Limb (tissue), 2 donors: Measurements from ENCODE around the gene MRAS.

Source experiments
- DNase-seq, 2 donors: peaks; one replicate each; pipeline ENCODE4 v3.0.0-alpha.2; 2016; ENCODE audit errors: extremely low spot score in 2 of 2

The MRAS gene

DNA sequence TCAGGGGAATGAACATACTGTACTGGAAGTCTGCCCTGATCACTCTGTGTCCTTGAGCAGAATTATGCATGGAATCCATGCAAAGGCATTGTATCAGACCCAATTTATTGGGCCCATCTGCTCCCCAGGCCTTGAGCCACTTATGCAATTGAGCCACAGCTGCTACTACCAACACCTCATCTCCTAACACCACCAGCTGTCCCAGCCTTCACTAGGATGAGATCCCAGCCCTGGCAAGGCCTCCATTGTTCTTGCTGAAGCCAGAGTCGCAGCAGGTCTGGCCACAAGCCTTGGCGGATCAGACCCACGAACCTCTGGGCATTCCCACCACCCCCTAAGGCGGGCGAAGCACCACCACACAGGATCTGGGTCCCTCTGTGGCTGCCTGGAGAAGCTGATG is 9.6 kb upstream of the MRAS start:
- no peak for DNase-seq

DNA sequence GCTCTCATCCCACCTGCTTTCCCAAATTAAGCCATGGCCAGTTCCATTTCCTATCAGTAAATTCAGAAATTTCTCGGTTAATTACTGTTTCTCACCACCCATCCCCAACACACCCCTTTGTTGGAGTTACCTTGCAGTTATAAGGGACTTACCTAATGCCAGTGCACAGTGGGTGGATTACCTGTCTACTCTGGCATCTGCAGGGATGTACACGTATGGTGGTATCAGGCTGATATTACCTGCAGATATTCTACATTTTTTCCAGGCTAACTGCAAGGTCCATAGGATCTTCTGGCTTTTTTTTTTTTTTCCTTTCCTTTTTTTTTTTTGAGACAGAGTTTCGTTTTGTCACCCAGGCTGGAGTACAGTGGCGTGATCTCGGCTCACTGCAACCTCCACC is 7.9 kb upstream of the MRAS start:
- no peak for DNase-seq

DNA sequence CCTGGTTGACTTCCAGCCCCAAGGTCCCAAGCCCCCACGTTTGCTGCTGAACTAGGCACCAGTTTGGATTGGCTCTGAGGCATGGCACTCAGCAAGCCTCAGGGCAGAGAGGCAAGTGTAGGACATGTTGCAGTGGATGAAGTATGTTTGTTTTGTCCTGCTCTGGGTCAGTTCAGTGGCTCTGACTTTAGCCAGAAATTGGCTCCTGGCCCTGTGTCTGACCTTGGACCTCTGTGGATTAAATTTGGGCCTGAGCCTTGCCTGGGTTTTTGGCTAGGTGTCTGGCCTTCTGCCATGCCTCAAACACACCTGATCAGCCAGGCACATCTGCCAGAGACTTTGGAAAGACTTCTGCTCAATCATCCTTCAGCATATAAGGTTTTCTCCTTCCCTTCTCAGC is 3.6 kb upstream of the MRAS start:
- DNase-seq = no peak

DNA sequence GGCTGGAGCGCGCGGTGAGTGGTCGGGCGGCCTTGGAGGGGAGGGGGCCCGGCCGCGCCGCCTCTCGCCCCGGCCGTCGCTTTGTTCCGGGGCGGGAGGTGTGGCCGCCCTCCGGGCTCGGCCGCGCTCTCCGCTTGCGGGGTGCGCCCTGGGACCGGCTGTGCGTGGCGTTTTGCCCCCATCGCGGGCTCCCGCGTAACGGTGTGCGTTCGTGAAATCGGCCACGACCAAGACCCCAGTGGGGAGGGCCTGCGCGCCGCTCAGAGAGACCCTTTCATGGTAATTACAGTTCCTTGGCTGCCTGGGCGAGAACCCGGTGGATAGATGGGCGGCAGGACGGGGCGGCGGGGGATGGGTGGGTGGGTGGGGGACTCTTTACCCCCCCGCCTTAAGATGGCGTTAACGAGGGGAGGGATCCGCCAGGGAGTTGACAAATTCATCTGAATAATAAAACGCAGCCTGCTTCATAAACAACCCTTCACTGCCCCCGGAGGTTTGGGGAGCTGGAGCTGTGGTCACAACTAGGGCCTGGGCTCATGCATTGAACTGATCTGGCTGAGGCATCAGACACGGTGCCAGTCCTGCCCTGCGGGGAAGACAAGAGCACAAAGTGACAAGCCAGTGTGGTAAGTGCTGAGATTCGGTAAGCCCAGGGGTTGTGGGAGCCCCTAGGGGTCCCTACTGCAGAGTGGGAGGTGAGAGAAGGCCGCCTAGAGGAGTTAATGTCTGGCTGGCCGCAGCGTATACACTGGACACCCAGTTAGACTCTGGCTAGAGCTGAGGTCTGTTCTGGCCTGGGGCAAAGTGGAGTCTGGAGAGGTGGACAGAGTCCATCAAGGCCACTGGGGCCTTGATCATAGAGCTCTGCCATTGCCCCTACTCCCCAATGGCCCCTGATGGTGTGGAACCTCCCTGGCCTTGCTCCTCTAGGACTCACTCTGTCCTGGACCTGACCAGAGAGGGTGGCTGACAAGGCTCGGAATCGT is 668 bp downstream of the MRAS start:
- no peak for DNase-seq

DNA sequence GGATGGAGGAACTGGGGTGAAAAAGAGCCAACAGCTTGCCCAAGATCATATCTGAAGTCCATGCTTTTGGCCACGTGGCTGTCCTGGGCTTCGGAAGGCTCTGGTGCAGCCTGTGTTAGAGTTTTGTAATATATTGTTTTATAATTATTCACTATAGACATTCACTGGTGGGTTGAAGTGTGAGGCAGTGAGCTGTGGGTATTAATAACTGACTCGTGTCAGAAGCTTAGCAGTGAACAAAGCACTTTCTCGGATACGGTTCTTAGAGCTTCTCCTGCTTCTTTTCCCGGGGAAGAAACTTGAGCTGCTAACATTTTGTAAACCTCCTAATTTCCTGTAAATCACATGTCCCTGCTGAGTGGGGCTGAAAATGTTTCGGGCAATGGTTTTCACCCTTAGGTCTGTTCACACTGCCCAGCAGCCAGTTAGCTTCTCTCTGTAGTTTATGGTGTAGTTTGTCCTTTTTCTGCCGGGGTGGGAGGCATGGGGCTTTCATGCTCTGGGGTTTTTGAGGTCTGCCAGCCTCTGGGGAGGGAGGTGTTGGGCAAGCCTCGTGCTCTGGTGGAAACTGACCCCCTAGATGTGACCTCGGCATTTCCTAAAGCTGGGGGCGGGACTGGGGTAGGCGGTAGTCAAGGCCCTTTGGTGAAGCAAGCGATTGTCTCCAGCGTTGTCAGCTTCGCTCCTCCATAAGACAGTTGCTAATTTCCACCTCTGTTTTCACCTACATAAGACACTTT is 1.7 kb downstream of the MRAS start:
- no peak for DNase-seq

DNA sequence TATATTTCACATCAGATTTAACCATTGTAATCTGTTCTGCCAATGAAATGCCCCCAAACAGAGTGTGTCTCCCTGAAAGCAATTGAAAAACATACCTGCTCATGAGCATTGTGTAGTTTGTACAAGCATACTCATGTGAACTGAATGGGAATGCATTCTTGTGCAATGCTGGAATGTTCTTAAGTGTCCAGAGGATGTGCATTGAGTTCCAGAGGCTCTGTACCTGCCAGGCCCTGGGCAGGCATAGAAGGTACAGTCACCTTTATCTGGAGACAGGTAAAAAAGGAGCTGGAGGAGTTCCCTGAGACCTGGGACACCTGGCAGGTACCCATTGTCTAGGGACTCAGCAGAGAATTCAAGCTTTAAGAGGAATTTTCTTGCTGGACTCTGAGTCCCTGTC is 2.8 kb downstream of the MRAS start:
- no peak for DNase-seq

DNA sequence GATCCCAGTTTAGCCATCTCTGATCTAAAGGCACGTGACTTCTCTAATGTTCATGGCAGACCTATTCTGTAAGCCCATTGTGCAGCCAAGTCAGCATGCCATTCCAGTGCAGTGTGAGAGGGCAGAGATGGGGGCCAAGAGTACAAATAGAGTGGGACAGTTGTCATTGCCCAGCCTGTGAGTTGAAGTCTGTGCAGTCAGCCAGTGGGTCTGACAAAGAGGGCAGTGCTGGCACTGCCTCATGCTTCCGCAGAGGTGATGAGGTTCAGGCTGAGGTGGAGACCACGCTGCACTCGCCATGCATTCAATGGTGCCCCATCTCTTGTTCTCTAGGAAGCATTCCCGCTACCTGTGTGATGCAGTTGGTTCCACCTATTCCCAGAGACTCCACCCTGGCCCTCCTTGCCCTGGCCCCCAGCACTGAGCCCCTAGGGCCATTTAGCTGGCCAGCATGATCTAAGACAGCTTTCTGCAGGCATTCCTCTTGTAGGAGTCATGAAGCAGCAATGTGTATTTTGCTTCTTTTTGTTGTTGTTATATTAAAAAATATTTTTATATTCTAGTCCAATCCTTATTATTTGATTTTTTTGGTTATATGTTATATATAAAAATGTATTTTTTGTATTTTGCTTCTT is 3.7 kb downstream of the MRAS start:
- no peak for DNase-seq

DNA sequence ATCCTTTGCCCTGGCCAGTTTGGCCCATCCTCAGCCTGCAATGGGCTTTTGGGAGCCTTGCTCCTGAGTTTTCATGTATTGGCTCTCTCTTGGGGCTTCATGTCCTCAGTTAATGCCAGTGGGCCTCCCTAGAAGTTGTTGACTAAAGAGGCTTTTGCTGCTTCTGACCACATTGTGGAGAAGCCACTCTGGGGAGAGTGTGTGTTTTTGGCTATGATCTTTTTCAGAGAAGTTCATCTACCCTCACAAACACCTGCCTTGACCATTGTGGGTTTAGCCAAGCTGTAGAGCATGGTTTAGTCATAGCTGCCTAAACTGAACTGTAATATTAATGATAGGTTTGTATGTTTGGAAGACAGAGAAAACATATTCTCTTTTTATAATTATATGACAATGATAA is 6.0 kb downstream of the MRAS start:
- DNase-seq = no peak

DNA sequence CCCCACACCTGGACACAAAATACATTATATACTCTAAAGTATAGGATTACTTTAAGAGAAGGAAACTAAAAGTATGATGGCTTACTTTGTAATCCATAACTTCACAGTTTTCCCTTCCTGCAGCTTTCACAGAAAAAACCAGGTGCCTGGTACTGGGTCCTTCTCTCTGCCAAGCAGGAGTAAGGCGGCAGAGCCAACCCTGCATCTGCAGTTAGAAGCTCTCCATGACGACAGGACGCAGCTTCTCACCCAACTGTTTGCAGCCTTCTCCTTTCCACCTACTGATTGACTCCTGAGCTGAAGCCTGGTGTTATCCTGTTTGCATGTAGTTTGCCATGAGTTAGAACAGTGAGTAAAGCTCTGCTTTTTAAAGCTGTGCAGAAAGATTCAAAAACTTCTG is 6.7 kb downstream of the MRAS start:
- DNase-seq = no peak

DNA sequence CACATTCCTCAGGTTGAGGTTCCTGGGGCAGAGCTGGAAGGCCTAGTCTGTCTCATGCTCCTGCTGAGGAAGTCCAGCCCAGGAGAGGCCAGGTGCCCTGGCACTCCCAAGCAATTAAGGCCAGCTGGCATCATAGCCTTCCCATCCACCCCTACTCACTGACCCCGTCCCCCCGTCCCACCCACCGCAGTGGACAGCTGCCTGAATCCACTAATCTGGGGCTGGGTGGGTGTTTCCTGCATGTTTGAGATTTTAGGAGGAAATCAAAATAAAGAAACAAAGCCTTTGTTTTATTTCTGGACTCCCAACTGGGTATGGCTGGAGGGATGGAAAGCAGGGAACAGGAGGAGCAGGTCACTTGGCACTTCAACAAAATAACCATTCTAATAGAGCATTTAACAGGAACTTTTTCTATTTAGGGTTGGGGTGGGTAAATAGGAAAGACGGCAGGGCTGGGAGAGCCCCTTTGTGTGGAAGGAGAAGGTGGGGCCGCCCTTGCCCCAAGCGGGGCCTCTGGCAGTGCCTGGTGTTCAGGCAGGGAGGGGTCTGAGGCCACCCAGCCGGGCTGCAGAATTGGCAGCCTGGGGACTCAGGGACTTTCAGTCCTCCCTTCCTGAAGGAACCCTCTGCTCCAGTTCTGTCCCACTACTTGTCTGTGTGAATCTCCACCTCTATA is 8.5 kb downstream of the MRAS start:
- no peak for DNase-seq

DNA sequence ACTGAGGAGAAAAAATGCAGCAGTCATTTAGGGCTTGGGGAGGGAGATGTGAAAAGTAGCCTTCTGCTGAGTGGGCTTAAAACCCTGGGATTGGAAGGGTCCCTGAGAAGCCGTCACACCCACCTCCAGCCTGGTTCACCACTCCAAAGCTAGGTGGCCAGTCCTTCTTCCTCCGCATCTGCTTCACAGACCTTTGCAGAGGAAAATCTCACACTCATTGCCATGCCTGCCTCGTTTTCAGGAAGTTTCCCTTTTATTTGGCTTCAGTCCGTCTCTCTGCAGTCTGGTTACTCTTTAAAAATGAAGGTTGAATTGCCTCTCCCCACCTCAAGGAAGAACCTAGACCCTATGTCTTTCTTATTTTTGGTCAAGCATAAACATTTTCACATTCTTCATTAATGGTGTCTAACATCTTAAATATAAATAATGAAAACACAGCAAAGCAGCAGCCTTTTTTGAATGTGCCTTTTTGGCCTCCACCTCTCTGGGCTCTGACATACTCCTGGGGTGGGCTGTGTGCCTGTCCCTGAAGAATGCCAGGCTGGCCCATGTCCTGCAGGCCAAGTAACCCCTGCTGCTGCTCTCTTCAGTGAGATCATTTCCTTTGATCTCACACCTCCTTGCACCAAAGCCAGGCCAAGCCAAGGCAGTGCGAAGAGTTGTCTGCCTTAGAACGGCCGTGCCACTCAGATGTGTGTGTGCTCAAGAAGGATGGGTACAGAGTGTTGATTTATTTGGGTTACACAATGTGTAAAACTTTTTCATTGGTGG is 11.0 kb downstream of the MRAS start:
- DNase-seq = no peak

DNA sequence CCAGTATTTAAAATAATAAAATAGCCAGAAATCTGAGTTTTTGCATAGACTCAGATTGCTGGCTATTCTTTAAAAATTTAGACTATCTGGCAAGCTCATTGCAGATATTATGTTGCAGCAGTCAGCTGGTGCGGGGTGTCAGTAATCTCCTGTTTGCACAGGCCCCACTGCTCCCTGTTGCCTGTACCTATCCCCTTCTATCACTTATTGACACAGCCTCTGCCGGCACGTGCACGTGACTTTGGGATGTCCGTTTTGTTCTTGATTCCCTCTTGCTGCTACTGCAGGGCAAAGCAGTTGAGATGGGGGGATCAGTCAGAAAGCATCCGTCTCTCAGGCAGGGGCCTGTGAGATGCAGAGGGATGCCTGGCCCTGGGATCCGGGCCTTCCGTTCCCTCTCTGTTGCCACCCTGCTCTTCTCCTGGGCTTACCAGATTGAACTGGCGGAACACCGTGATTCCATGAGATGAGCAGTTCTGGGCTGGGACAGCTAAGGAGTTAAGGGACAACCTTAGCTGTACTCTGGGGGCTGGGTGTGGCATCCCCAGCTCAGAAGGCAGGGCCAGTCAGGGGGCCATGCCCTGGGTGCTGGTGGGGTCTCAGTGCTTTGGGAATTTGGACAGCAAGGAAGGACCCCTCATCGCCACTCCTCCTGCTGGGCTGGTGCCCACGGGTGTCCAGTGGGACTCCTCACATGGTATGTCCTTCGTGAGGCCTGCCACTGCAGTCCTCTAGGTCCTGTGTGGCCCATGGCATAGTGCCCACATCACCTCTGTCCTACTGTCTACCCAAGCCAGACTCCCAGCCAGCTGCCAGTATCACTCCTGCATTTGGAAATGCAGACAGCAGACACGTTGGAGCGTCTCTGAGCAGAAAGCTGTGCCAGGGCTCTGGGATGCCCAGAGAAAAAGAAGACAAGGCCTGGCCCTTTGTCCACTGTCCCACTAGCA is 11.8 kb downstream of the MRAS start:
- DNase-seq = no peak

DNA sequence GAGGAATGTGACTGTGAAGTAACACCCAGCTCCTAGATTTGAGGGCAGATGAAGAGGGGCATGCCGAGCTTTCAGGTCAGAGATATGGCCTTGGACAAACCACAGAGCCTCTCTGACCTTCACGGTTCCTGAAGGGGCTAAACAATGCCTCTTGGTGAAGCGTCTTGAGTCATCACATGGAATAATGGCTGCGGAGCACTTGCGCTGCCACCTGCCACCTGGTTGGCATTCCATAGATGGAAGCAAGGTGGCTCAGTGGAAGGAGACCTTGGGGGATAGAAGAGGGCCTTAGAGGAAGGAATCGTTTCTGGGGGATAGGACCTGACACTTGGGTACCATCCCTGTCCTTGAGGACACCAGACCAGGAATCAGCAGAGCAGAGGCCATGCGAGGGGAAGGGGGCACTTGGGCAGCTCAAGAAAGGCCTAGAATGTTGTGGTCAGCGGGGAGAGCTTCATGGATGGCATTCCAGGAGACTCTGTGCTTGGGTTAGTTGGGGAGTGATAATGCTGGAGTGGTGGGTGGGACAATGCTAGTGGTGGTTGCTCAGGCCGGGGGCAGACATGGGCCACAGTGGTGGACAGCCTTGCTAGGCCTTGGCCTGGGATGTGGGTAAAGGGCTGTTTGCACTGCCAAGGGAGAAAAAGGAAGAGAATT is 12.6 kb downstream of the MRAS start:
- DNase-seq = no peak

DNA sequence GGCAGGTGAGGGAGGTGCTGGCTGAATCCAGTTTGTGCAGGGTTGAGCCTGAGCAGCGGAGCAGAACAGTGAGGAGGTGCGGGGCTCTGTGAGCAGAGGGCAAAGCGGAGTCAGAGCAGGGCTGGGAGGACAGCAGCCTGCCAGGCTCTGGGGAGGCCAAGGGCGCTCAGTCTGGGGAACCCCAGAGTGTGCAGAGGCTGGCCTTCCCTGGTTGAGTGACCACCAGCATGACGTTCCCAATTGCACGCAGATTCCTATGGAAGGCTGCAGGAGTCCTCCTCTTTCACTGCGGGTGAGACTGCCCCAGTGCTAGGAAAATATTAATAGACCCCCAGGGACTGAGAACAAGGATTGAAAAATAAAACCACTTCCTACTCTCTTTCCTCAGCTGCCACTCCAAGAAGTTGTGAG is 13.2 kb downstream of the MRAS start:
- DNase-seq = no peak

DNA sequence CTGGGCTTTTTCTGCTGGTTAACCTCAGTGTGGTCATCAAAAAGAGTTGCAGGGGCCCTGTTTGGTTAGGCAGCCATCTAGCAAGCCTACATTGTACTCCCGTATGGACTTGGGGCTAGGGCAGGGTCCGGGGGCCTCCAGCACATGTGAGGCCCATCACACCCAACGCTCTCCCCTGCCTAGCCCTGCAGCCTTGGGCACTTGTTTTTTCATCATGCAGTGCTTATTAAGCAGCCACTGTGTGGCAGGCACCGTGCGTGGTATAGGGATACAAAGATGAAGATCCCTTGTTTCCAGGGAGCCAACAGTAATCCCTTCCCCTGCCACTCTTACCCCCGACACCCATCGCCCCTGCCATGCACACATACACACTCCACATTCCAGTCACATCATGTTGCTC is 14.2 kb downstream of the MRAS start:
- no peak for DNase-seq

DNA sequence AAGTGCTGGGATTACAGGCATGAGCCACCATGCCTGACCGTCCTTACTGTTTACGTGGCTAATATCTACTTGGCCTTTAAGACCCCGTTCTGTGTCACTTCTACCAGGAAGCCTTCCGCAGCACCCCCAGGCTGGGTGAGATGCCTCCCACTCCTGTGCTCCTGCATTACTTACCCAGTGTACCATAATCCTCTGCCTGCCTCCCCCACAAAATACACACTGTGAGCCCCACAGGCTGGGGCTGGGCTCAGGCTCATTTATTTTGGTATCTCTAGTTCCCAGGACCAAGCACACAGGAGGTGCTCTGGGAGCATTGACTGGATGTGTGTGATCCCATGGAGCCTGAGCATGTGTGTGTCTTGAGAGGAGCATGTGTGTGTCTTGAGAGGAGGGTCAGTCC is 14.9 kb downstream of the MRAS start:
- no peak for DNase-seq

DNA sequence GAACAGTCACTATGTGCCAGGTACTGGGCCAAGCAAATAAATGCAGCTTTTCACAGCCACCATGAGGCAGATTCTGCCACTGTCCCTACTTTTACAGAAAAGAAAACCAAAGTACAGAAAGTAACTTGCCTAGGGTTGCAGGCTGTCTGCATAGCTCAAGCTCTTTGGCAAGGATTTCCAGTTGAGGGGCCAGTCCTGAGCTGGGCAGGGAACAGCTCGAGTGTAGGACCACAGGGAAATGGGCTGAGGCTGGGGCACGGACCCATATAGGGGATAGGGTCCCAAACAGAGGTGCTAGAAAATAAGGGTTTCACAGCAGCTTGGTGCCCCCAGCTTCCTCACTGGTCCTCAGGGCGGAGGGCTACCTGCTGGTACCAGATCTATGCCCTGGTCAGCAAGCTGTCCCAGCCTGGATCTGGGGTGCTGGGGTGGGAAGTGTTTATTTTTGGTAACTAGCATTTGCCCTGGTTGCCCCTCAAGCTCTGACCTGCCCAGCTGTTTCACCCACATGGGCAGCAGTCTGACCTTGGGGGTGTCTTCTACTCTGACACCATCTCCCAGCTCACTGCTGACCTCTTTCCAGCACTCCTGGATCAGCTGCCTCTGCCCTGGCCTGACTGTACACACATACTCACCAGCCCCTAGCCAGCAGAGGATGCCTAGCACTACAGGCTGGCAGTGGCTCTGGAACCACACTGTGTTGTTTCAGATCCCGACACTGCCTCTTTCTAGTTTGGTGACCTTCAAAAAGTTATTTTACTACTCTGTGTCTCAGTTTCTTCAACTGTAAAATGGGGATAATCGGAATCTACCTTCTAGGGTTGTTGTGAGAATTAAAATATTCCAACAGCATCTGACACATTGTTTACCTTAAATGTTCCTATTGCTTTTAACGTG is 16.2 kb downstream of the MRAS start:
- DNase-seq = no peak

DNA sequence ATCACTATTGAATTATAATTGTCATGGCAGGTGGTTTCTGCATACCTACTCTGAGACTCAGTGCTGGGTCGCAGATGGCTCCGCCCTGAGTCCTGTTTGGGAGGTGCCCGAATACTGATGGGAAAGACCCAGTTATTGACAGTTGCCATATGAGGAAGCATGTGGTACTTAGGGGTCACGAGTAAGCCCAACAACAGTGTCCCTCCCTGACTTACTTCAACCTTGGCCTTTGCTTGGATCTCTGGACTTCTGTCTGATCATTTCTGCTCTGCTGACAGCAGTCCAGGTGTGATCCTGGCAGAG is 16.8 kb downstream of the MRAS start:
- no peak for DNase-seq
